Muscle layer of colon (tissue), 2 donors: ENCODE data around the gene GSTCD.
"Not testable (repeated sequence)": the region's sequence is repeated elsewhere in the genome, so short reads cannot be mapped to it uniquely, and the experiment has no call there.

ENCODE experiments used
- H3K27ac ChIP-seq: one replicate; pipeline ENCODE4 v1.7.0; 2013; ENCODE audit warnings: low read depth, mild to moderate bottlenecking, low read length, moderate library complexity
- H3K27me3 ChIP-seq, 2 donors: one replicate each; pipeline ENCODE4 v1.7.0; 2013; ENCODE audit warnings: low read length in 2 of 2, mild to moderate bottlenecking in 2 of 2; ENCODE audit not compliant: insufficient read depth in 2 of 2, control insufficient read depth in 1 of 2
- H3K36me3 ChIP-seq: one replicate; pipeline ENCODE4 v1.7.0; 2013; ENCODE audit warnings: mild to moderate bottlenecking, low read length; ENCODE audit not compliant: insufficient read depth
- H3K4me1 ChIP-seq: one replicate; pipeline ENCODE4 v1.7.0; 2013; ENCODE audit warnings: mild to moderate bottlenecking, low read length; ENCODE audit not compliant: insufficient read depth
- H3K4me3 ChIP-seq, 2 donors: one replicate each; pipeline ENCODE4 v1.7.0; 2013; ENCODE audit warnings: low read length in 2 of 2, low read depth in 1 of 2, mild to moderate bottlenecking in 1 of 2, moderate library complexity in 1 of 2
- H3K9ac ChIP-seq: one replicate; pipeline ENCODE4 v1.7.0; 2013; ENCODE audit warnings: low read length
- H3K9me3 ChIP-seq: one replicate; pipeline ENCODE4 v1.7.0; 2013; ENCODE audit warnings: mild to moderate bottlenecking, low read length
- donor health status: abdominal sarcoma.
- donor health status: Adenocarcinoma of cecum.

The GSTCD gene

GRCh38 chr4:105770524-105770923 lies 61.9 kb downstream of the GSTCD start:
- not testable (repeated sequence) for H3K4me3 ChIP-seq, H3K27ac ChIP-seq, H3K9me3 ChIP-seq, H3K36me3 ChIP-seq, H3K4me1 ChIP-seq, H3K9ac ChIP-seq, H3K27me3 ChIP-seq

DNA sequence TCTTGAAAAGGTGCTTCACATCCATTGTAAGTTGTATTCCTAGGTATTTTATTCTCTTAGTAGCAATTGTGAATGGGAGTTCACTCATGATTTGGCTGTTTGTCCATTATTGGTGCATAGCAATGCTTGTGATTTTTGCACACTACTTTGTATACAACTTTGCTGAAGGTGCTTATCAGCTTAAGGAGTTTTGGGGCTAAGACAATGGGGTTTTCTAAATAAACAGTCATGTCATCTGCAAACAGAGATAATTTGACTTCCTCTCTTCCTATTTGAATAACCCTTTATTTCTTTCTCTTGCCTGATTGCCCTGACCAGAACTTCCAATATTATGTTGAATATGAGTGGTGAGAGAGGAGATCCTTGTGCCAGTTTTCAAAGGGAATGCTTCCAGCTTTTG lies 63.5 kb downstream of the GSTCD start:
- not testable (repeated sequence) for H3K4me1 ChIP-seq, H3K27me3 ChIP-seq, H3K27ac ChIP-seq, H3K9ac ChIP-seq, H3K9me3 ChIP-seq, H3K36me3 ChIP-seq, H3K4me3 ChIP-seq

- H3K27me3 ChIP-seq, H3K4me1 ChIP-seq, H3K9me3 ChIP-seq, H3K36me3 ChIP-seq, H3K9ac ChIP-seq, H3K27ac ChIP-seq, H3K4me3 ChIP-seq: not testable (repeated sequence)
Measured at GRCh38 chr4:105775760-105776415, 67.3 kb downstream of the GSTCD start.

DNA sequence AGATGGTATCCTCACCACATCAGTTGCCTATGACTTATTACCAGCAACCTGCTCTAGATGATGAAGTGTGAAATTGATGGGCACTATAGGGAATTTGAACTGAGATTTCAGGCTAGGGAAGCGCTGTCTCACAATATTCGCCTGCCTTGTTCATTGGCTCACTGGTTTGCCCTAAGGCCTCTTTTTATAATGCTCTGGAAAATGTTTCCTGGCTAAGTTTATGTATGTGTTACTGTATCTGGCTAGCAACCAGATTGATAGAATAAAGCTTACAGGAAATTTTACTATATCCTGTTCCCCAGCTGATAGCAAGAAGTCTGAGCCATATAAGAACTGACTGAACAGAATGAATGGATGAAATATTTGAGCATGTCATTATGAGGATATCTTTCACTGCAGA lies 71.6 kb downstream of the GSTCD start:
- Histone ChIP-seq H3K27me3 (no peaks in the 10 kb centered on the region), H3K9ac (no peak overlapping the region), H3K36me3 (no peaks in the 10 kb centered on the region), H3K9me3 (no peaks in the 10 kb centered on the region), H3K4me1 (no peaks in the 10 kb centered on the region), H3K27ac (no peak overlapping the region), H3K4me3 (no peak overlapping the region)

GRCh38 chr4:105784761-105785160 lies 76.2 kb downstream of the GSTCD start:
- Histone ChIP-seq H3K36me3 (no peaks in the 10 kb centered on the region), H3K9ac (no peak overlapping the region), H3K4me1 (no peaks in the 10 kb centered on the region), H3K27me3 (no peaks in the 10 kb centered on the region), H3K9me3 (no peaks in the 10 kb centered on the region), H3K4me3 (no peak overlapping the region), H3K27ac (no peak overlapping the region)

DNA sequence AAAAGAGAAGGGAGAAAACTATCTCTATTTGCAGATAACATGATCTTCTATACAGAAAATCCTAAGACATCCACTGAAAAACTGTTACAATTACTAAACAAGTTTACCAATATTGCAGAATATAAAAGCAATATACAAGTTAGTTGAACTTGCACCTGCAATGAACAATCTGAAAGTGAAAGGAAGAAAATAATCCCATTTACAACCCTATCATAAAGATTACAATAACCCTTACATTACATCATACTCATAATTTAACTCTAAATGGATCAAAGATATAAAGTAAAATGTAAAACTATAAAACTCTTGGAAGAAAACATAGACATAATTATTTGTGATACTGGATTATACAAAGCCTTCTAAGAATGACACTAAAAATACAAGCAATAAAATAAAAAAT lies 77.2 kb downstream of the GSTCD start:
- no peaks in the 10 kb centered on the region for H3K27me3 ChIP-seq
- H3K9ac ChIP-seq, result no peak overlapping the region

GRCh38 chr4:105786748-105787147 lies 78.2 kb downstream of the GSTCD start:
- Histone ChIP-seq H3K27ac (no peak overlapping the region), H3K4me1 (no peaks in the 10 kb centered on the region), H3K36me3 (no peaks in the 10 kb centered on the region), H3K9me3 (no peaks in the 10 kb centered on the region), H3K9ac (no peak overlapping the region), H3K4me3 (no peak overlapping the region), H3K27me3 (no peaks in the 10 kb centered on the region)

More for the DNA sequence above, 77.2 kb downstream of the GSTCD start:
- Histone ChIP-seq H3K36me3 (no peaks in the 10 kb centered on the region), H3K27ac (no peak overlapping the region), H3K9me3 (no peaks in the 10 kb centered on the region), H3K4me3 (no peak overlapping the region), H3K4me1 (no peaks in the 10 kb centered on the region)

DNA sequence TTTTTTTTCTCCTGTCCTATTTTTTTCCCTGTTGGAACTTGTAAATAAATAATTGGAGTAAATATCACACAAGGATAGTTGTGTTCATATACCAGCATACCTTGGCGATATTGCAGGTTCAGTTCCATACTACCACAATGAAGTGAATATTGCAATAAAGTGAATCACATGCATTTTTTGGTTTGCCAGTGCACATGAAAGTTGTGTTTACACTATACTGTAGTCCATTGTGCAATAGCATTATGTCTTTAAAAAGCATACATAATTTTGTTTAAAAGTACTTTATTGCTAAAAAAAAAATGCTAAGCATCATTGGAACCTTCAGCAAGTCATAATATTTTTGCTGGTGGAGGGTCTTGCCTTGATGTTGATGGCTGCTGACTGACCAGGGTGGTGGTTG lies 88.6 kb downstream of the GSTCD start:
- no peak overlapping the region for H3K4me3 ChIP-seq
- no peak overlapping the region for H3K9ac ChIP-seq
- no peaks in the 10 kb centered on the region for H3K4me1 ChIP-seq
- no peaks in the 10 kb centered on the region for H3K27me3 ChIP-seq
- H3K27ac ChIP-seq, result no peak overlapping the region
- H3K9me3 ChIP-seq, result no peaks in the 10 kb centered on the region
- no peaks in the 10 kb centered on the region for H3K36me3 ChIP-seq

- Histone ChIP-seq H3K36me3 (no peaks in the 10 kb centered on the region), H3K4me1 (no peaks in the 10 kb centered on the region), H3K9ac (no peak overlapping the region), H3K27me3 (no peaks in the 10 kb centered on the region), H3K9me3 (no peaks in the 10 kb centered on the region), H3K27ac (no peak overlapping the region), H3K4me3 (no peak overlapping the region)
Measured at GRCh38 chr4:105805501-105806120, 97.0 kb downstream of the GSTCD start.

DNA sequence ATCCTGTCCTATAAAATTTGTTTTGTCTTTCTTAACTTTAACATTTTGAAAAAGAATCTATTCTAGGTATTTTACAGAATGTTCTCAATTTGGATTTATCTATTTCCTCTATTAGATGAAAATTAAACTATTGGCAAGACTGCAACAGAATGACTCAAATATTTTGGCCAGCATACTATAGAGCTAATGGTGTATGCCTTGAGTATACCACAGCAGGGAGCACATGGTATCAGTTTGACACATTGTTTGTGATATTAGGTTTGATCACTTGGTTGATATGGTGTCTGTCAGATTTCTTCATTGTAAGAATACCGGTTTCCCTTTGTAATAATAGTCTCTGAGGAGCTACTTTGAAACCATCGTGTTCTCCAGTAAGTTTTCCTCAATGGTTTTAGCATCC lies 98.9 kb downstream of the GSTCD start:
- H3K27me3 ChIP-seq, result no peaks in the 10 kb centered on the region
- H3K27ac ChIP-seq, result no peak overlapping the region

GRCh38 chr4:105808030-105808749 lies 99.6 kb downstream of the GSTCD start:
- no peak overlapping the region for H3K9ac ChIP-seq
- H3K27me3 ChIP-seq, result no peaks in the 10 kb centered on the region
- H3K27ac ChIP-seq, result no peak overlapping the region
- no peaks in the 10 kb centered on the region for H3K4me1 ChIP-seq
- no peaks in the 10 kb centered on the region for H3K9me3 ChIP-seq
- no peaks in the 10 kb centered on the region for H3K36me3 ChIP-seq
- peak overlapping the region in 1 of 2 donors; percentile 28 for H3K4me3 ChIP-seq

More for the DNA sequence above, 98.9 kb downstream of the GSTCD start:
- Histone ChIP-seq H3K4me3 (no peak overlapping the region), H3K9ac (no peak overlapping the region), H3K4me1 (no peaks in the 10 kb centered on the region), H3K9me3 (no peaks in the 10 kb centered on the region), H3K36me3 (no peaks in the 10 kb centered on the region)

DNA sequence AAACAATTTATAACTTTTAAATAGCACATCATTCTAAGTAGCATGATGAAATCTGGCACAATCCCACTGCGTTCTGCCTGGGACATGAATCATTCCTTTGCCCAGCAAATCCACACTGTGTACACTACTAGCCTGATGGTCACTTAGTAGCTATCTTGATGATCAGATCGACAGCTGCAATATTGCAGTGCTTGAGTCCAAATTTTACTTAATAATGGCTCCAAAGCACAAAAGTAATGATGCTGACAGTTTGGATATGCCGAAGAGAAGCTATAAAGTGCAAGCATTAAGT lies 100.1 kb downstream of the GSTCD start:
- H3K9me3 ChIP-seq, result no peaks in the 10 kb centered on the region
- no peaks in the 10 kb centered on the region for H3K27me3 ChIP-seq
- H3K36me3 ChIP-seq, result no peaks in the 10 kb centered on the region
- no peak overlapping the region for H3K9ac ChIP-seq
- no peaks in the 10 kb centered on the region for H3K4me1 ChIP-seq
- H3K27ac ChIP-seq, result no peak overlapping the region
- peak overlapping the region in 1 of 2 donors; percentile 28 for H3K4me3 ChIP-seq
